H1 (cell line): ENCODE data around the gene GRAMD1B.

Experiments
- CBX8 ChIP-seq: fragments of 300-800, 300-1000 bp; sonication (generic); IDR thresholded peaks from 2 replicates; pipeline ENCODE4 v1.7.1; 2016; ENCODE audit warnings: low read depth, low read length, borderline replicate concordance
- CTCF ChIP-seq, 3 experiments: IDR thresholded peaks; 1 replicate in 2 of 3; 2 replicates in 1 of 3; pipeline versions ENCODE4 v1.5.1 to v1.6.1; 2011; ENCODE audit warnings: low read length in 3 of 3, mild to moderate bottlenecking in 3 of 3, inconsistent platforms in 2 of 3, low read depth in 1 of 3, moderate library complexity in 1 of 3; ENCODE audit not compliant: insufficient read depth in 1 of 3; ENCODE audit errors: control extremely low read depth in 1 of 3
- EGR1 ChIP-seq: IDR thresholded peaks from 2 replicates; pipeline ENCODE4 v1.6.1; 2011; ENCODE audit warnings: low read depth, low read length, borderline replicate concordance
- EP300 ChIP-seq, 2 experiments: IDR thresholded peaks; 1 replicate in 1 of 2; 2 replicates in 1 of 2; pipeline ENCODE4 v1.6.1; 2011 to 2012; ENCODE audit warnings: low read depth in 2 of 2, low read length in 2 of 2, mild to moderate bottlenecking in 2 of 2, borderline replicate concordance in 1 of 2, inconsistent platforms in 1 of 2, moderate library complexity in 1 of 2
- EZH2 ChIP-seq: fragments of 200-600 bp; sonication (generic); IDR thresholded peaks from 2 replicates; pipeline ENCODE4 v1.7.1; 2012; ENCODE audit warnings: low read depth, mild to moderate bottlenecking, moderate library complexity, low read length, inconsistent platforms; ENCODE audit not compliant: severe bottlenecking
- GABPA ChIP-seq: IDR thresholded peaks from 2 replicates; pipeline ENCODE4 v1.6.1; 2011; ENCODE audit warnings: mild to moderate bottlenecking, low read length, moderate library complexity, borderline replicate concordance; ENCODE audit not compliant: insufficient read depth
- HDAC2 ChIP-seq, 2 experiments: fragments of 300-600 bp in 1 of 2; sonication (generic) in 1 of 2; IDR thresholded peaks; 2 replicates each; pipeline ENCODE4 v1.6.1; 2011 to 2012; ENCODE audit warnings: low read depth in 2 of 2, low read length in 2 of 2, mild to moderate bottlenecking in 2 of 2, moderate library complexity in 2 of 2, borderline replicate concordance in 1 of 2, inconsistent platforms in 1 of 2
- POLR2A ChIP-seq, 2 experiments: IDR thresholded peaks; 1 replicate in 1 of 2; 2 replicates in 1 of 2; pipeline ENCODE4 v1.6.1; 2011; ENCODE audit warnings: low read depth in 2 of 2, low read length in 2 of 2, mild to moderate bottlenecking in 2 of 2; ENCODE audit errors: control extremely low read depth in 1 of 2
- RBBP5 ChIP-seq: IDR thresholded peaks from 2 replicates; pipeline ENCODE4 v1.7.1; 2012; ENCODE audit warnings: low read depth, mild to moderate bottlenecking, inconsistent platforms, low read length, moderate library complexity, borderline replicate concordance
- SUZ12 ChIP-seq: fragments of 200-600 bp; sonication (generic); IDR thresholded peaks from 2 replicates; pipeline ENCODE4 v1.6.1; 2012; ENCODE audit warnings: mild to moderate bottlenecking, inconsistent platforms, low read length, moderate library complexity, mixed read lengths
- TAF1 ChIP-seq: IDR thresholded peaks from 2 replicates; pipeline ENCODE4 v1.6.1; 2011; ENCODE audit warnings: mild to moderate bottlenecking, low read depth, low read length
- ZNF274 ChIP-seq: IDR thresholded peaks from 2 replicates; pipeline ENCODE4 v1.7.0; 2012; ENCODE audit warnings: low read length, borderline replicate concordance; ENCODE audit errors: extremely low read depth
- TF ChIP-seq, protein P1 (sequence below): fragments of 300-600 bp; sonication (generic); IDR thresholded peaks from 2 replicates; pipeline ENCODE4 v1.7.1; 2012; ENCODE audit warnings: low read length, moderate library complexity, mild to moderate bottlenecking, inconsistent platforms; ENCODE audit not compliant: insufficient replicate concordance

DNA sequence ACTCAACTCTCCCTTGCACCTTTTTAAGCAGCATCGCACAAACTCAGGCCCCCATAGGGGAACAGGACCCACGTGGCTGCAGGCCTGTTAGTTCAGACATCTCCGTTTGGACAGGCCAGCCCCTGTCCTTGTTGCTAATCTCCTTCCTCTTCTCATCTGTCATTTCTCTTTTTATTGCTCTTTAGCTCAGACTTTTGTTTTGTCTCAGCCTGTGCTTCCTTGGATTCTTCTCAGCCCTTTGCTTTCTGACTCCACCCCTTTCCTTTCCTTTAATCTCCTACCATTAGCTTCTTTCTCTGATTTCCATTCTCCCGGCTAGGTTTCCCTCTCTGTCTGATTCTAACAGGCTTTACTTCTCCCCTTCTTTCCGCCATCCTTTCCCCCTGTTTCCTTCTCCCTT is 155.6 kb downstream of the GRAMD1B start:
- no peak for TF ChIP-seq CTCF (IDR thresholded peaks at IDR 0.05; ENCODE audit: control extremely low read depth in 1 of 3, insufficient read depth in 1 of 3, low read depth in 1 of 3, low read length in 3 of 3)
- no peak for TF ChIP-seq POLR2A (IDR thresholded peaks at IDR 0.05; ENCODE audit: control extremely low read depth in 1 of 2, low read depth in 2 of 2, low read length in 2 of 2)
- no peak for TF ChIP-seq HDAC2 (IDR thresholded peaks at IDR 0.05; ENCODE audit: borderline replicate concordance in 1 of 2, low read depth in 2 of 2, low read length in 2 of 2)
- no peak for TF ChIP-seq EGR1
- no peak for TF ChIP-seq TAF1
- no peak for TF ChIP-seq SUZ12
- no peak for TF ChIP-seq RBBP5
- TF ChIP-seq EP300 (IDR thresholded peaks at IDR 0.05; ENCODE audit: borderline replicate concordance in 1 of 2, low read depth in 2 of 2, low read length in 2 of 2): no peak
- no peak for TF ChIP-seq EZH2
- no peak for TF ChIP-seq GABPA
- no peak for TF ChIP-seq CBX8
- TF ChIP-seq ZNF274: no peak
- TF ChIP-seq, protein P1, sequence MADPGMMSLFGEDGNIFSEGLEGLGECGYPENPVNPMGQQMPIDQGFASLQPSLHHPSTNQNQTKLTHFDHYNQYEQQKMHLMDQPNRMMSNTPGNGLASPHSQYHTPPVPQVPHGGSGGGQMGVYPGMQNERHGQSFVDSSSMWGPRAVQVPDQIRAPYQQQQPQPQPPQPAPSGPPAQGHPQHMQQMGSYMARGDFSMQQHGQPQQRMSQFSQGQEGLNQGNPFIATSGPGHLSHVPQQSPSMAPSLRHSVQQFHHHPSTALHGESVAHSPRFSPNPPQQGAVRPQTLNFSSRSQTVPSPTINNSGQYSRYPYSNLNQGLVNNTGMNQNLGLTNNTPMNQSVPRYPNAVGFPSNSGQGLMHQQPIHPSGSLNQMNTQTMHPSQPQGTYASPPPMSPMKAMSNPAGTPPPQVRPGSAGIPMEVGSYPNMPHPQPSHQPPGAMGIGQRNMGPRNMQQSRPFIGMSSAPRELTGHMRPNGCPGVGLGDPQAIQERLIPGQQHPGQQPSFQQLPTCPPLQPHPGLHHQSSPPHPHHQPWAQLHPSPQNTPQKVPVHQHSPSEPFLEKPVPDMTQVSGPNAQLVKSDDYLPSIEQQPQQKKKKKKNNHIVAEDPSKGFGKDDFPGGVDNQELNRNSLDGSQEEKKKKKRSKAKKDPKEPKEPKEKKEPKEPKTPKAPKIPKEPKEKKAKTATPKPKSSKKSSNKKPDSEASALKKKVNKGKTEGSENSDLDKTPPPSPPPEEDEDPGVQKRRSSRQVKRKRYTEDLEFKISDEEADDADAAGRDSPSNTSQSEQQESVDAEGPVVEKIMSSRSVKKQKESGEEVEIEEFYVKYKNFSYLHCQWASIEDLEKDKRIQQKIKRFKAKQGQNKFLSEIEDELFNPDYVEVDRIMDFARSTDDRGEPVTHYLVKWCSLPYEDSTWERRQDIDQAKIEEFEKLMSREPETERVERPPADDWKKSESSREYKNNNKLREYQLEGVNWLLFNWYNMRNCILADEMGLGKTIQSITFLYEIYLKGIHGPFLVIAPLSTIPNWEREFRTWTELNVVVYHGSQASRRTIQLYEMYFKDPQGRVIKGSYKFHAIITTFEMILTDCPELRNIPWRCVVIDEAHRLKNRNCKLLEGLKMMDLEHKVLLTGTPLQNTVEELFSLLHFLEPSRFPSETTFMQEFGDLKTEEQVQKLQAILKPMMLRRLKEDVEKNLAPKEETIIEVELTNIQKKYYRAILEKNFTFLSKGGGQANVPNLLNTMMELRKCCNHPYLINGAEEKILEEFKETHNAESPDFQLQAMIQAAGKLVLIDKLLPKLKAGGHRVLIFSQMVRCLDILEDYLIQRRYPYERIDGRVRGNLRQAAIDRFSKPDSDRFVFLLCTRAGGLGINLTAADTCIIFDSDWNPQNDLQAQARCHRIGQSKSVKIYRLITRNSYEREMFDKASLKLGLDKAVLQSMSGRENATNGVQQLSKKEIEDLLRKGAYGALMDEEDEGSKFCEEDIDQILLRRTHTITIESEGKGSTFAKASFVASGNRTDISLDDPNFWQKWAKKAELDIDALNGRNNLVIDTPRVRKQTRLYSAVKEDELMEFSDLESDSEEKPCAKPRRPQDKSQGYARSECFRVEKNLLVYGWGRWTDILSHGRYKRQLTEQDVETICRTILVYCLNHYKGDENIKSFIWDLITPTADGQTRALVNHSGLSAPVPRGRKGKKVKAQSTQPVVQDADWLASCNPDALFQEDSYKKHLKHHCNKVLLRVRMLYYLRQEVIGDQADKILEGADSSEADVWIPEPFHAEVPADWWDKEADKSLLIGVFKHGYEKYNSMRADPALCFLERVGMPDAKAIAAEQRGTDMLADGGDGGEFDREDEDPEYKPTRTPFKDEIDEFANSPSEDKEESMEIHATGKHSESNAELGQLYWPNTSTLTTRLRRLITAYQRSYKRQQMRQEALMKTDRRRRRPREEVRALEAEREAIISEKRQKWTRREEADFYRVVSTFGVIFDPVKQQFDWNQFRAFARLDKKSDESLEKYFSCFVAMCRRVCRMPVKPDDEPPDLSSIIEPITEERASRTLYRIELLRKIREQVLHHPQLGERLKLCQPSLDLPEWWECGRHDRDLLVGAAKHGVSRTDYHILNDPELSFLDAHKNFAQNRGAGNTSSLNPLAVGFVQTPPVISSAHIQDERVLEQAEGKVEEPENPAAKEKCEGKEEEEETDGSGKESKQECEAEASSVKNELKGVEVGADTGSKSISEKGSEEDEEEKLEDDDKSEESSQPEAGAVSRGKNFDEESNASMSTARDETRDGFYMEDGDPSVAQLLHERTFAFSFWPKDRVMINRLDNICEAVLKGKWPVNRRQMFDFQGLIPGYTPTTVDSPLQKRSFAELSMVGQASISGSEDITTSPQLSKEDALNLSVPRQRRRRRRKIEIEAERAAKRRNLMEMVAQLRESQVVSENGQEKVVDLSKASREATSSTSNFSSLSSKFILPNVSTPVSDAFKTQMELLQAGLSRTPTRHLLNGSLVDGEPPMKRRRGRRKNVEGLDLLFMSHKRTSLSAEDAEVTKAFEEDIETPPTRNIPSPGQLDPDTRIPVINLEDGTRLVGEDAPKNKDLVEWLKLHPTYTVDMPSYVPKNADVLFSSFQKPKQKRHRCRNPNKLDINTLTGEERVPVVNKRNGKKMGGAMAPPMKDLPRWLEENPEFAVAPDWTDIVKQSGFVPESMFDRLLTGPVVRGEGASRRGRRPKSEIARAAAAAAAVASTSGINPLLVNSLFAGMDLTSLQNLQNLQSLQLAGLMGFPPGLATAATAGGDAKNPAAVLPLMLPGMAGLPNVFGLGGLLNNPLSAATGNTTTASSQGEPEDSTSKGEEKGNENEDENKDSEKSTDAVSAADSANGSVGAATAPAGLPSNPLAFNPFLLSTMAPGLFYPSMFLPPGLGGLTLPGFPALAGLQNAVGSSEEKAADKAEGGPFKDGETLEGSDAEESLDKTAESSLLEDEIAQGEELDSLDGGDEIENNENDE: no peak
